GM23338 (cell line): ENCODE results near the gene FMN2.

ENCODE experiments used
- EZH2 ChIP-seq: fragments of 200-600 bp; sonication (generic); IDR thresholded peaks from one replicate; pipeline ENCODE4 v1.8.0; 2017; ENCODE audit warnings: antibody characterized with exemption, mild to moderate bottlenecking, low read depth; ENCODE audit not compliant: unreplicated experiment
- EZH2phosphoT487 ChIP-seq: fragments of 200-600 bp; sonication (generic); IDR thresholded peaks from one replicate; pipeline ENCODE4 v1.8.1; 2018; ENCODE audit warnings: antibody characterized with exemption; ENCODE audit not compliant: unreplicated experiment
- JUNB ChIP-seq: IDR thresholded peaks from one replicate; pipeline ENCODE4 v1.6.1; 2016; ENCODE audit warnings: antibody characterized with exemption; ENCODE audit not compliant: unreplicated experiment
- POLR2AphosphoS5 ChIP-seq: IDR thresholded peaks from 2 replicates; pipeline ENCODE4 v1.6.1; 2016; ENCODE audit warnings: antibody characterized with exemption, low read depth
- ZNF114 ChIP-seq: fragments of 250-450 bp; sonication (Bioruptor Pico); IDR thresholded peaks from 2 replicates; pipeline ENCODE4 v1.5.0; 2020; ENCODE audit warnings: mild to moderate bottlenecking, moderate library complexity
- TF ChIP-seq, protein P1 (sequence below): IDR thresholded peaks from one replicate; pipeline ENCODE4 v1.6.1; 2018; ENCODE audit warnings: antibody characterized with exemption; ENCODE audit not compliant: unreplicated experiment
- TF ChIP-seq, protein P2 (sequence below), 2 experiments: fragments of 200-600 bp in 1 of 2; sonication (generic) in 1 of 2; conservative IDR thresholded peaks; 2 replicates each; pipeline versions ENCODE4 v1.5.1 to v1.6.1; 2016 to 2017; ENCODE audit warnings: antibody characterized with exemption in 2 of 2, low read depth in 2 of 2, mild to moderate bottlenecking in 2 of 2, moderate library complexity in 1 of 2

DNA sequence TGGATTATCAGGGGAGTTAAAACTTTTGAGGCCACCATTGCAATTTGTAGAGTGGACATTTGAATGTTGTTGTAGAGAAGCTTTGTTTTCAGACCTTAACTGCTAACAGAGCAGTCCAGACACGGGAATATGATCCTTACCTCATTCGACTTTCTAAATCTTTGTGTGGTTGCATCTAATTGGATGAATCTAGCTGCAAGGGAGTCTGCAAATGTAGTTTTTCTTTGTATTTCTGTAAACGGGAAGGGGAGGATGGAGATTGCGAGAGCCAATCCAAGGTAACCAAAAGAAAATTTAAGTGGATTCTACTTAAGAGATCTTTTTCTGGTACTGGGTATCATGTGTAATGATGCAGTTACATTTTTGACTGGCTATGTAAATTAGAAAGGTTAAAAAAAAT lies 110.2 kb downstream of the FMN2 start:
- TF ChIP-seq, protein P1, sequence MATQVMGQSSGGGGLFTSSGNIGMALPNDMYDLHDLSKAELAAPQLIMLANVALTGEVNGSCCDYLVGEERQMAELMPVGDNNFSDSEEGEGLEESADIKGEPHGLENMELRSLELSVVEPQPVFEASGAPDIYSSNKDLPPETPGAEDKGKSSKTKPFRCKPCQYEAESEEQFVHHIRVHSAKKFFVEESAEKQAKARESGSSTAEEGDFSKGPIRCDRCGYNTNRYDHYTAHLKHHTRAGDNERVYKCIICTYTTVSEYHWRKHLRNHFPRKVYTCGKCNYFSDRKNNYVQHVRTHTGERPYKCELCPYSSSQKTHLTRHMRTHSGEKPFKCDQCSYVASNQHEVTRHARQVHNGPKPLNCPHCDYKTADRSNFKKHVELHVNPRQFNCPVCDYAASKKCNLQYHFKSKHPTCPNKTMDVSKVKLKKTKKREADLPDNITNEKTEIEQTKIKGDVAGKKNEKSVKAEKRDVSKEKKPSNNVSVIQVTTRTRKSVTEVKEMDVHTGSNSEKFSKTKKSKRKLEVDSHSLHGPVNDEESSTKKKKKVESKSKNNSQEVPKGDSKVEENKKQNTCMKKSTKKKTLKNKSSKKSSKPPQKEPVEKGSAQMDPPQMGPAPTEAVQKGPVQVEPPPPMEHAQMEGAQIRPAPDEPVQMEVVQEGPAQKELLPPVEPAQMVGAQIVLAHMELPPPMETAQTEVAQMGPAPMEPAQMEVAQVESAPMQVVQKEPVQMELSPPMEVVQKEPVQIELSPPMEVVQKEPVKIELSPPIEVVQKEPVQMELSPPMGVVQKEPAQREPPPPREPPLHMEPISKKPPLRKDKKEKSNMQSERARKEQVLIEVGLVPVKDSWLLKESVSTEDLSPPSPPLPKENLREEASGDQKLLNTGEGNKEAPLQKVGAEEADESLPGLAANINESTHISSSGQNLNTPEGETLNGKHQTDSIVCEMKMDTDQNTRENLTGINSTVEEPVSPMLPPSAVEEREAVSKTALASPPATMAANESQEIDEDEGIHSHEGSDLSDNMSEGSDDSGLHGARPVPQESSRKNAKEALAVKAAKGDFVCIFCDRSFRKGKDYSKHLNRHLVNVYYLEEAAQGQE = no peak
- TF ChIP-seq POLR2AphosphoS5 = no peak
- TF ChIP-seq, protein P2, sequence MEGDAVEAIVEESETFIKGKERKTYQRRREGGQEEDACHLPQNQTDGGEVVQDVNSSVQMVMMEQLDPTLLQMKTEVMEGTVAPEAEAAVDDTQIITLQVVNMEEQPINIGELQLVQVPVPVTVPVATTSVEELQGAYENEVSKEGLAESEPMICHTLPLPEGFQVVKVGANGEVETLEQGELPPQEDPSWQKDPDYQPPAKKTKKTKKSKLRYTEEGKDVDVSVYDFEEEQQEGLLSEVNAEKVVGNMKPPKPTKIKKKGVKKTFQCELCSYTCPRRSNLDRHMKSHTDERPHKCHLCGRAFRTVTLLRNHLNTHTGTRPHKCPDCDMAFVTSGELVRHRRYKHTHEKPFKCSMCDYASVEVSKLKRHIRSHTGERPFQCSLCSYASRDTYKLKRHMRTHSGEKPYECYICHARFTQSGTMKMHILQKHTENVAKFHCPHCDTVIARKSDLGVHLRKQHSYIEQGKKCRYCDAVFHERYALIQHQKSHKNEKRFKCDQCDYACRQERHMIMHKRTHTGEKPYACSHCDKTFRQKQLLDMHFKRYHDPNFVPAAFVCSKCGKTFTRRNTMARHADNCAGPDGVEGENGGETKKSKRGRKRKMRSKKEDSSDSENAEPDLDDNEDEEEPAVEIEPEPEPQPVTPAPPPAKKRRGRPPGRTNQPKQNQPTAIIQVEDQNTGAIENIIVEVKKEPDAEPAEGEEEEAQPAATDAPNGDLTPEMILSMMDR (conservative IDR thresholded peaks at IDR 0.05; ENCODE audit: low read depth in 2 of 2) = no peak
- no peak for TF ChIP-seq ZNF114
- no peak for TF ChIP-seq EZH2
- TF ChIP-seq EZH2phosphoT487 = no peak
- no peak for TF ChIP-seq JUNB
